GM19099 (cell line): ENCODE data around the gene EEF1B2.

Experiments used
- POLR2A ChIP-seq: IDR thresholded peaks from 3 replicates; pipeline ENCODE4 v1.6.1; 2011; ENCODE audit warnings: low read depth; ENCODE audit not compliant: insufficient read length; ENCODE audit errors: extremely low read depth

EEF1B2 gene

DNA sequence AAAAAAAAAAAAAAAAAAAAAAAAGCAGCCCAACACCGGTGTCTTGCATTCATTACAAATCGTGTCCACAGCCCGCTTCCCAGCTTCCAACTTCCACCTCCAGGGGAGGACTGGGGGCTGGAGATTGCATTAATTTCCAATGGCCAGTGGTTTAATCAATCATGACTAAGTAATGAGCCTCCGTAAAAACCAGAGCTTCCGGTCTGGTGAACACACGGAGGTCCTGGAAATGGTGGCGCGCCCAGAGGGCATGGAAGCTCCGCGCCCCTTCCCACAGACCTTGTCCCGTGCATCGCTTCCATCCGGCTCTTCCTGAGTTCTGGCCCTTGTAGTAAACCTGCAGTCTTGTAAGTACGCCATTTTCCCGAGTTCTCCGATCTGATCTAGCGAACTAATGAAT, 43.6 kb downstream of the EEF1B2 start:
- no peak for TF ChIP-seq POLR2A

DNA sequence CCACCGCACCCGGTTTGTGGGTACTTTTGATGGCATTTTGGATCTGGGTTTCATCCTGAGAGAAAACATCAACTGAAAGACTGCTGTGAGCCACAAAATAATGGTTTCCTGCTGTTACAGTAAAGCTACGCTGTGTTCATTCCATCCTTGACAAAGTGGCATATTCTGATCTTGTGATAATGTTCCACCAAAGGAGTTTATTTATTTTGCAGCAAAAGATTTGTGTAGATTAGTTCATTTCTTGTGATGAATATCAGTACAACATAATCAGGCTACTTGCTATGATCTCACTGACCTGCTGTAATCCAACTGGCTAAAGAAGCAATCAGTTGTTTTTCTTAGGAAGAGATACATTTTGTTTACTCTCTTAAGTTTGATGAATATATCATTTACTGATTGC, 45.0 kb downstream of the EEF1B2 start:
- TF ChIP-seq POLR2A = no peak

DNA sequence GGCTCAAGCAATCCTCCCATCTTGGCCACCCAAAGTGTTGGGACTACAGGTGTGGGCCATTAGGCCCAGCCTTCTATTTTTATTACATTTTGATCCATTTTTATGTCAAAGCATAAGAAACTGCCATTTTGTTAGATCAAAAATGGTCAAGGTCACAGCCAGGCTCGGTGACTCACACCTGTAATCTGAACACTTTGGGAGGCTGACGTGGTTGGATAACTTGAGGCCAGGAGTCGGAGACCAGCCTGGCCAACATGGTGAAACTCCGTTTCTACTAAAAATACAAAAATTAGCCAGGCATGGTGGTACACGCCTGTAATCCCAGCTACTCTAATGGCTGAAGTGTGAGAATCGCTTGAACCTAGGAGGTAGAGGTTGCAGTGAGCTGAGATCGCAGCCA, 49.2 kb downstream of the EEF1B2 start:
- no peak for TF ChIP-seq POLR2A

DNA sequence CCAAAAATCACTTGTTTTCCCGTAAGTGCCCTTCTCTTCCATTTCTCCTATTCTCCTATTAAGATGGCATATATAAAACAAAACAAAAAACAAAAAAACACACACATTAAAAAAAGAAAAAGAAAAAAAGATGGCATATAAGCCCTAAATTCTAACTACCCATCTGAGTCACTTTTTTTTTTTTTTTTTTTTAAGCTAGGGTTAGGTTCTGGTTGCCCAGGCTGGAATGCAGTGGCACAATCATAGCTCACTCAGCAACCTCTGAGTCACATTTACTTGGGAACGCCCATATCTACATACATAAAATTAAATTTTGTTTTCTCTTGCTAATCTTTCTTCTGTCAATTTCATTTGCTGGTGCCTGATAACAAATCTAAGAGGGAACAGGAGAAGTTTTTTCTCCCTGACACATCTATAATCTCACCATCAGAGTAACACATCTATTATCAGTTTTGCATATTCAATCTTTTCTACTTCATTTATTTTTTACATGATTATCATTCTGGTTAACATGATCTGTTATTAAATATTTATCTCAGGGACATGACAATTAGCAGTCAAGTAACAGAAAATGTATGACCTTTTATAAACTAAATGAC, 52.1 kb downstream of the EEF1B2 start:
- no peak for TF ChIP-seq POLR2A
